22Rv1 (cell line): ENCODE data around the gene CALHM1.

Source experiments
- ZFX ChIP-seq: fragments of 450-650 bp; IDR thresholded peaks from 2 replicates; pipeline ENCODE4 v1.6.1; 2017; ENCODE audit warnings: antibody characterized with exemption, borderline replicate concordance
- TF ChIP-seq, protein P1 (sequence below): fragments of 450-650 bp; IDR thresholded peaks from 2 replicates; pipeline ENCODE4 v1.5.1; 2017; ENCODE audit warnings: mild to moderate bottlenecking

GRCh38 chr10:103502849-103503660, 44.4 kb upstream of the CALHM1 start:
- TF ChIP-seq, protein P1, sequence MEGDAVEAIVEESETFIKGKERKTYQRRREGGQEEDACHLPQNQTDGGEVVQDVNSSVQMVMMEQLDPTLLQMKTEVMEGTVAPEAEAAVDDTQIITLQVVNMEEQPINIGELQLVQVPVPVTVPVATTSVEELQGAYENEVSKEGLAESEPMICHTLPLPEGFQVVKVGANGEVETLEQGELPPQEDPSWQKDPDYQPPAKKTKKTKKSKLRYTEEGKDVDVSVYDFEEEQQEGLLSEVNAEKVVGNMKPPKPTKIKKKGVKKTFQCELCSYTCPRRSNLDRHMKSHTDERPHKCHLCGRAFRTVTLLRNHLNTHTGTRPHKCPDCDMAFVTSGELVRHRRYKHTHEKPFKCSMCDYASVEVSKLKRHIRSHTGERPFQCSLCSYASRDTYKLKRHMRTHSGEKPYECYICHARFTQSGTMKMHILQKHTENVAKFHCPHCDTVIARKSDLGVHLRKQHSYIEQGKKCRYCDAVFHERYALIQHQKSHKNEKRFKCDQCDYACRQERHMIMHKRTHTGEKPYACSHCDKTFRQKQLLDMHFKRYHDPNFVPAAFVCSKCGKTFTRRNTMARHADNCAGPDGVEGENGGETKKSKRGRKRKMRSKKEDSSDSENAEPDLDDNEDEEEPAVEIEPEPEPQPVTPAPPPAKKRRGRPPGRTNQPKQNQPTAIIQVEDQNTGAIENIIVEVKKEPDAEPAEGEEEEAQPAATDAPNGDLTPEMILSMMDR = no peak
- TF ChIP-seq ZFX = no peak
